RPMI7951 (cell line): ENCODE data around the gene ZNF248. TPM values are rescaled to one million over a fixed set of nuclear protein-coding genes. Genes with fewer than 3 reads are reported as not detected.
"Not testable (repeated sequence)": the region's sequence is repeated elsewhere in the genome, so short reads cannot be mapped to it uniquely, and the experiment has no call there.

Experiments
- DNase-seq: peaks from one replicate; pipeline ENCODE4 v3.0.0-alpha.2; 2012; ENCODE audit warnings: low read depth
- total RNA-seq: library from RNA; depleted of rRNA; stranded (reverse); fragments of >200 nt; shearing (Covaris generic); gene quantifications from 2 replicates; pipeline ENCODE4 v1.2.3, GENCODE V29; 2014; rRNA removed

ZNF248 gene
- total RNA-seq, 1 experiment from 2014 or later: 5.9 TPM

GRCh38 chr10:37741831-37742230 is 115.6 kb downstream of the ZNF248 start:
- no peak for DNase-seq

DNA sequence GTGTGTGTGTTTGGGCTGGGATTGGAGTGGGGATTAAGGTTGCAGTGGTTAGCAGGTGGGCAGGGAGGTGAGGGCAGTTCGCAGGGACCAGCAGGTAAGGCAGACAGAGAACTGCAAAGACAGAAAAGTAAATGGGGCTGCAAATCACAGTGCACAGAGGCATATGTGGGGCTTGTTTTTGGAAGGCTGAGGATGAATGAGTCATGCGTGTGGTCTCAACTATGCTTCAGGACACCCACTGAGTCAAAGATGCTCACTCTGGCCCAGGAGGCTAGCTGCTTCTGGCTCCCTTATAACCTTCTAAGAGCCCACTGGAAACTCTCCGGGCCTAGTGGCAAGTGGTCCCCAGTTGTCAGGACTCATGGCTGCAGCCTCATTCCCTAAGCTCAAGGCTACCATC is 118.2 kb downstream of the ZNF248 start:
- peak; percentile 40 for DNase-seq

GRCh38 chr10:37738241-37738640 is 119.2 kb downstream of the ZNF248 start:
- not testable (repeated sequence) for DNase-seq

GRCh38 chr10:37737336-37737735 is 120.1 kb downstream of the ZNF248 start:
- DNase-seq: no peak

DNA sequence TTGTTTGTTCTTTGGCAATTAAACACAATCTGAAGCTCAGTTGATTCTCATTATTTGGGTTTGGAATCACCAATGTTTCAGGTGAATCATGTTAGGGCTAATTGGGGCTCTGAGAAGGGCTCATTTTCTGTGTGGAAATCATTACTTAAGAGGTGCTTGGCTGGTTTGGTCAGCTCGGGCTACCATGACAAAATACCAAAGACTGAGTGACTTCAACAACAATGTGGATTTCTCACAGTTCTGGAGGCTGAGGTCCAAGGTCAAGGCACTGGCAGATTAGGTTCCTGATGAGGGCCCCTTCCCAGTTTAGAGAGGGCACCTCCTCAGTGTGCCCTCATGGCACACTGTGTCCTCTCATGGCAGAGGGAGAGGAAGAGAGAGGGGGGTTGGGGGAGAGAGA is 121.3 kb downstream of the ZNF248 start:
- no peak for DNase-seq

DNA sequence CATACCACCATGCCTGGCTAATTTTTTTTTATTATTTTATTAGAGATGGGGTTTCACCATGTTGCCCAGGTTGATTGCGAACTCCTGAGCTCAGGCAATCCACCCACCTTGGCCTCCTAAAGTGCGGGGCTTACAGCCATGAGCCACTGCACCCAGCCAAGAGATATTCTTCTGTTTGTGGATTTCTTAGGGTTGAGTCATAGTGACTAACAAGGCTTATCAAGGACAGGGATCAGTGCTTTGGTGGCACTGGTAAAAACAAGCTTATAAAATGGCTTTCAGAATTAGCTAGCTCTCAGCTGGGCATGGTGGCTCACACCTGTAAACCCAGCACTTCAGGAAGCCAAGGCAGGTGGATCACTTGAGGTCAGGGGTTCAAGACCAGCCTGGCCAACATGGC is 122.4 kb downstream of the ZNF248 start:
- peak; percentile 82 for DNase-seq

Other genes with a start within 250 kb of the ZNF248 start
- gene ZNF25, start 119.0 kb upstream of the ZNF248 start, total RNA-seq: 5.9 and 6.8 TPM in 2 replicates
- 7.3 and 7.7 TPM in 2 replicates for gene ZNF33A, start 153.1 kb upstream of the ZNF248 start, total RNA-seq
- gene ZNF37A, start 236.7 kb upstream of the ZNF248 start, total RNA-seq: 7.7 and 8.1 TPM in 2 replicates